Large intestine (tissue), 3 donors: ENCODE measurements around the gene MICAL1. TPM values are rescaled to one million over a fixed set of nuclear protein-coding genes. Genes with fewer than 3 reads are reported as not detected.
"Not testable (repeated sequence)": the region's sequence is repeated elsewhere in the genome, so short reads cannot be mapped to it uniquely, and the experiment has no call there.

Experiments
- DNase-seq, 2 donors: peaks; one replicate each; pipeline versions ENCODE4 v3.0.0 to v3.0.0-alpha.2; 2013
- H3K27ac ChIP-seq: one replicate; pipeline ENCODE4 v1.5.1; 2013; ENCODE audit warnings: low read length
- H3K27me3 ChIP-seq: 2 replicates; pipeline ENCODE4 v1.6.1; 2013; ENCODE audit warnings: low read length; ENCODE audit not compliant: control insufficient read depth, insufficient read depth
- H3K36me3 ChIP-seq: 2 replicates; pipeline ENCODE4 v1.6.1; 2013; ENCODE audit warnings: low read length; ENCODE audit not compliant: control insufficient read depth, insufficient read depth
- H3K4me1 ChIP-seq: one replicate; pipeline ENCODE4 v1.6.1; 2013; ENCODE audit warnings: low read length; ENCODE audit not compliant: control insufficient read depth, insufficient read depth
- H3K4me3 ChIP-seq: one replicate; pipeline ENCODE4 v1.5.1; 2013; ENCODE audit warnings: low read length
- H3K9me3 ChIP-seq: one replicate; pipeline ENCODE4 v1.6.1; 2013; ENCODE audit warnings: mild to moderate bottlenecking, low read depth, low read length, moderate library complexity; ENCODE audit not compliant: control insufficient read depth
- WGBS: methylation state at CpG from one replicate; pipeline ENCODE4 v1.1.5; 2013; ENCODE audit warnings: low lambda C conversion rate; ENCODE audit not compliant: insufficient coverage; 5-methylcytosine and 5-hydroxymethylcytosine counted together
- polyA plus RNA-seq: library from polyadenylated mRNA; unstranded; fragments of 120-200 nt; gene quantifications from one replicate; pipeline ENCODE4 v1.2.1, GENCODE V29; 2013

The MICAL1 gene
- polyA plus RNA-seq, 1 donor: 170 TPM

GRCh38 chr6:109461733-109462526, 6.4 kb upstream of the MICAL1 start:
- no peaks in the 10 kb centered on the region for H3K9me3 ChIP-seq
- H3K4me3 ChIP-seq: no peak overlapping the region
- no peak overlapping the region for H3K27ac ChIP-seq
- DNase-seq: no peak
- H3K4me1 ChIP-seq: peaks cover 22% of the 10 kb centered on the region
- no peaks in the 10 kb centered on the region for H3K27me3 ChIP-seq
- H3K36me3 ChIP-seq: peaks cover 19% of the 10 kb centered on the region
- no CpG with 5 or more reads among the region's 1 CpG for WGBS

- H3K27me3 ChIP-seq, H3K4me3 ChIP-seq, DNase-seq, H3K27ac ChIP-seq, H3K9me3 ChIP-seq: not testable (repeated sequence)
- no CpG with 5 or more reads among the region's 1 CpG for WGBS
- peaks cover 18% of the 10 kb centered on the region for H3K36me3 ChIP-seq
- peaks cover 24% of the 10 kb centered on the region for H3K4me1 ChIP-seq
Observed at GRCh38 chr6:109461205-109461604, 5.6 kb upstream of the MICAL1 start.

DNA sequence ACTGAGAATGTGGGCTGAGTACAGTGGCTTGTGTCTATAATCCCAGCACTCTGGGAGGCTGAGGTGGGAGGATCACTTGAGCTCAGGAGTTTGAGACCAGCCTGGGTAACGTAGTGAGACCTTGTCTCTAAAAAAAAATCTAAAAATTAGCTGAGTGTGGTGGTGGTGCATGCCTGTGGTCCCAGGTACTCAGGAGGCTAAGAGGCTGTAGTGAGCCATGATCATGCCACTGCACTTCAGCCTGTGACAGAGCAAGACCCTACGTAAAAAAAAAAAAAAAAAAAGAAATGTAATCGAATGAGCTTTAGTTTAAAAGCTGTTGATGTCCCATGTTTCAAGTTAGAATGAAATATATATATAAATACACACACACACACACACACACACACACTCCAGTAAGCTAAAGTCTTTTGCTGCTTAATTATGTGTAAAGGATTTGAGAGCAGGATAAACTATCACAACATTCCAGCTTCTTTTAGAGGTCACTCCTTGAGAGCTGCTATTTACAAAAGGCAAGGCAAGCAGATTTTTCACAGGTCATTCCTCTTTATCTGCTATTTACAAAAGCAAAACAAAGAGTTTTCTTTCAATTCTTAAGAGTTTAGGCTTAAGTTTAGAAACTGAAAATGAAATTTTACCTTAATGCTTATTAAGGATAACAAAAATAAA, 4.7 kb upstream of the MICAL1 start:
- Histone ChIP-seq H3K4me3 (no peak overlapping the region), H3K4me1 (peaks cover 19% of the 10 kb centered on the region), H3K9me3 (no peaks in the 10 kb centered on the region), H3K27me3 (no peaks in the 10 kb centered on the region), H3K36me3 (peaks cover 11% of the 10 kb centered on the region), H3K27ac (peak overlapping the region; percentile 22)
- DNase-seq: peak in 1 of 2 donors; percentile 35
- WGBS: no CpG with 5 or more reads among the region's 3 CpGs

- peaks cover 7% of the 10 kb centered on the region for H3K36me3 ChIP-seq
- no peaks in the 10 kb centered on the region for H3K27me3 ChIP-seq
- no peak overlapping the region for H3K27ac ChIP-seq
- H3K9me3 ChIP-seq: no peaks in the 10 kb centered on the region
- WGBS: 75% methylated on average over 1 of the region's 5 CpGs
- peaks cover 25% of the 10 kb centered on the region for H3K4me1 ChIP-seq
- H3K4me3 ChIP-seq: no peak overlapping the region
- no peak for DNase-seq
Observed at GRCh38 chr6:109458774-109459531, 3.4 kb upstream of the MICAL1 start.

DNA sequence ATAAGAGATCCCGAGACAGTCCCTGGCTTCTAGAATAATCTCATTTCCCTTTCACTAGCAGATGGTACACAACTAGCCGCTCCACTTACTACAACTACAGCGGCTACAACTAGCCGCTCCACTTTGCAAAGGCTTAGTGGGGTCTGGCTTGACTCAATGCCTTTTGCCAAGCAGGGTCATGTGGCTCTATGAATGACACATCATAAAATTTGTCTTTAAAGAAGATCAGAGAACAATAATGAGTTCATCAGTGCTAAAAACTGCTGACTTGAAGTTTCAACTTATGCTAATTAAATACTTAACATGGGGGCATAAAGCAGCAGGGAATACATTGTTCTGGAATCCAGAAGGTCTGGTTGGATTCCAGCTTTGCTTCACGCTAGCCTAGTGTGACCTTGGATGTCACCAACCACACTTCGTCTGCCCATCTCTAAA, 2.0 kb upstream of the MICAL1 start:
- Histone ChIP-seq H3K4me3 (no peak overlapping the region), H3K36me3 (peaks cover 19% of the 10 kb centered on the region), H3K9me3 (peaks cover 3% of the 10 kb centered on the region), H3K4me1 (peaks cover 31% of the 10 kb centered on the region), H3K27ac (peak overlapping the region; percentile 91), H3K27me3 (no peaks in the 10 kb centered on the region)
- WGBS: no CpG with 5 or more reads among the region's 6 CpGs
- DNase-seq: no peak

- Histone ChIP-seq H3K27me3 (no peaks in the 10 kb centered on the region), H3K27ac (peak overlapping the region; percentile 91), H3K36me3 (peaks cover 23% of the 10 kb centered on the region), H3K4me3 (peak overlapping the region; percentile 96), H3K9me3 (peaks cover 3% of the 10 kb centered on the region), H3K4me1 (peaks cover 31% of the 10 kb centered on the region)
- DNase-seq: peak in 1 of 2 donors; percentile 70
- no CpG with 5 or more reads among the region's 16 CpGs for WGBS
Observed at GRCh38 chr6:109456710-109457561, 1.4 kb upstream of the MICAL1 start.

- Histone ChIP-seq H3K27ac (peak overlapping the region; percentile 91), H3K36me3 (peaks cover 27% of the 10 kb centered on the region), H3K27me3 (no peaks in the 10 kb centered on the region), H3K9me3 (peaks cover 3% of the 10 kb centered on the region), H3K4me3 (peak overlapping the region; percentile 96), H3K4me1 (peaks cover 31% of the 10 kb centered on the region)
- no peak for DNase-seq
- 20% methylated on average over 2 of the region's 38 CpGs for WGBS
Observed at GRCh38 chr6:109456111-109456583, 575 bp upstream of the MICAL1 start.

- peaks cover 3% of the 10 kb centered on the region for H3K9me3 ChIP-seq
- 0% methylated on average over 2 of the region's 48 CpGs for WGBS
- peaks cover 38% of the 10 kb centered on the region for H3K36me3 ChIP-seq
- no peaks in the 10 kb centered on the region for H3K27me3 ChIP-seq
- peak; percentile 81 to 86 for DNase-seq
- peaks cover 28% of the 10 kb centered on the region for H3K4me1 ChIP-seq
- H3K4me3 ChIP-seq: peak overlapping the region; percentile 96
- peak overlapping the region; percentile 91 for H3K27ac ChIP-seq
Observed at GRCh38 chr6:109454496-109455436, 806 bp downstream of the MICAL1 start.
